GM19438 (cell line): ENCODE results near the gene AGPAT2.
A peak's percentile ranks its signal among the peaks of the same experiment; 100 is the strongest.

Experiments
- ATAC-seq: cut with Tn5 transposase; IDR thresholded peaks from one replicate; pipeline ENCODE4 v1.9.1; 2021; ENCODE audit warnings: low read depth; ENCODE audit not compliant: unreplicated experiment

Gene AGPAT2

DNA sequence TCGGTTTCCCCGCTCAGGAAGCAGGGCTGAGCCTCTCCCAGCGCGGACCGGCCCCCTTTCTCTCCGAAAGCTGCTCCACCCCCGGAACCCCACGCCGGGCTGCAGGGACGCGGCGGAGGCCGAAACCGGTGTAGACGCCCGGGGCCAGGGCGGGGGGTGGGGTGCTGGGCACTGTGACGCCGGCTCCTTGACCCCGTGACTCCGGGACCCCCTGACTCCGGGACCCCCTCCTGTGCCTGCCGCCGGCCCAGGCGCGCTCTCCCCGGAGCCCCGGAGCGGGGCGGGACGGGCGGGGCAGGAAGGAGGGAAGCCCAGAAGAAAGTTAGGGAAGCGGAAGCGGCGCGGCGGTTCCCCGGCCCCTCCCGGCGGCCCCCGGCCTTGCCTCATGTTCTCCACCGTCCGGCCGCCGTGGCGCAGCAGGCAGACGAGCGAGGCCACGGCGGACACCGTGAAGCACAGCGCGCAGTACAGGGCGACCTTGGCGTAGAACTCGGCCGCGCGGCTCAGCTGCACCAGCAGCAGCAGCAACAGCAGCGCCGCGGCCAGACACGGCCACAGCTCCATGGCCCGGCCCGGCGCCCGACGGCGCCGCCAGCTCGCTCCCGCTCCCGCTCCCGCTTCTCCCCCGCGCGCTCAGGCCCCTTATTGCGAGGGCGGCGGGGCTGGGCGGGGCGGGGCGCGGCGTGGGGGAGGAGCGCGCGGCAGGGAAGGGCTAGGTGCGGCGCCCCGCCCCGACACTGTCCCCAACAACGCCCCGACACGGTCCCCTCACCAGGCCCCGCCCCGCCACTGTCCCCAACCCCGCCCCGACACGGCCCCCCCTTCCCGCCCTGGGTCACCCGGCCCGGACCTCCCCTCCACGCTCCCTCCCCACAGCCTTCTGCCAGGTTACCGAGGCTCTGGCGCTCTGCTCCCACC lies at the start of gene AGPAT2:
Gene AGPAT2, minus strand, starts transcription at position 664 of the 918 bp plus-strand sequence. Its CDS starts 100 bp downstream, at position 564.
- ATAC-seq, result no peak

DNA sequence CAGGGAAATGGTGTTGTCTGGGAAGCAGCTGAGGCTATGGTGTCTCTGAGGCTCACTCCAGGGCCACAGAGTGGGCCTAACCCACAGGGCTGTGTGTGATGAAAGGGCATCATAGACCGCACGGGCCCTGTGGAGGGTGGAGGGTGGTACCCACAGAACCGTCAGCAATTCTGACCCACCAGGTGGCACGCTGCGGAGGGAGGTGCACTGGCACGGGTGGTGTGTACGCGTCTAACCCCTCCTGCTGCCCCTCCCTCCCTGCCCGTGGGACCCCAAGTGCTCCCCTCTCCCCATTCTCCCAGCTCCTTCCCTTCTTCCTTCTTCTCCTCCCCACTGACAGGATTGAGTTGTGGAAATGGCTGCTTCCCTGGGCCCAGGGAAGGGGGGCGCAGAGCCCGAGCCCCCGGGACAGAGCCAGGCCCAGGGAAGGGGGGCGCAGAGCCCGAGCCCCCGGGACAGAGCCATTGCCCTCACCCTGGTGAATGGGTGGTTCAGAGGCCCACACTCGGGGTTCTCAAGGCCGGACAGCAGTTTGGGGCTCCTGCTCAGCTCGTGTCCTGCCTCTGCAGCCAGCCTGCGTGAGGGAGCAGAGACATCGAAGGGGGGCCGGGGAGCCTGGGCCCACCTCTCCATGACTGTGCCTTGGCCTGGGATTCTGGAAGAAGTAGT lies 48.7 kb upstream of the AGPAT2 start:
- no peak for ATAC-seq

DNA sequence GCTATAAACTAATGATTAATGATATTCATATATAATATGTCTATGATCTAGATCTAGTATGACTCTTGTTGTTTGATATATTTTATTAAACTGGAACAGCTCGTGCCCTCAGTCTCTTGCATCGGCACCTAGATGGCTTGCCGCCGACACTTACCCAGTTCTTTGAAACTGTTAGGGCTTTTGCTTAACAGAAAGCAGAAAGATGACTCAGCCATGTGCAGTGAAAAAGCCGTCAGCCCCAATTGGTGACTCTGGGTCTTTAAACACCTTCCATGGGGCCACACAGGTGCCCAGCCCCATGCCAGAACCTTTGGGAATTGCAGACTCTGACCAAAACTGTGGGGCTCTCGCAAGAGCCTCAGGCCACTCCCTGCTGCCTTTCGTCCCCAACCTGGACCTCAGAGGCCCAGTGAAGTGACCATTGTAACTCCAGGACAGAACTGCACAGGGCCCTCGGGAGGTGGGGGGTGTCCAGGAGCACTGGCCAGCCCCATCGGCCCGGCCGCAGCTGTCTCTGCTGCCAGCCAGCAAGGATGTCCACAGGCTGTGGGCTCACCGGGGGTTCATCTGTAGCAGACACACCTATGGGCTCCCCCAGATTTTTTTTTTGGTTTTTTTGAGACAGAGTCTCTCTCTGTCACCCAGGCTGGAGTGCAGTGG lies 47.7 kb upstream of the AGPAT2 start:
- no peak for ATAC-seq

DNA sequence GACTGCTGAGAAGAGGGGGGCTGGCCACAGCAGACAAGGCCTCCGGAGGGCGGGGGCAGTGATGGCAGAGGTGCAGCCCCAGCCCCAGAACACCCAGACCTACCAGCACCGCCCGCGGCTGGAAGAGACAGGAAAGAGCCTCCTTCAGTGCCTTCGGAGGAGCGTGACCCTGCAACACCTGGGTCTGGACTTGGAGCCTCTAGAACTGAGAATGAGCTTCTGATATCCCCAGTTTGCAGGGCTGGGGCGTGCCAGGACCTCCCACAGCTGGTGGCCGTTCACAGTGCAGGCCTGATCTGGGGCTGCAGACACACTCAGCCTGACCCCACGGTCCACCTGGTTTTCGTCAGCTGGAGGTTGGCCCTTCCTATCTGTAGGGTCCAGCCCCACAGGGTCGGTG lies 46.4 kb upstream of the AGPAT2 start:
- no peak for ATAC-seq

DNA sequence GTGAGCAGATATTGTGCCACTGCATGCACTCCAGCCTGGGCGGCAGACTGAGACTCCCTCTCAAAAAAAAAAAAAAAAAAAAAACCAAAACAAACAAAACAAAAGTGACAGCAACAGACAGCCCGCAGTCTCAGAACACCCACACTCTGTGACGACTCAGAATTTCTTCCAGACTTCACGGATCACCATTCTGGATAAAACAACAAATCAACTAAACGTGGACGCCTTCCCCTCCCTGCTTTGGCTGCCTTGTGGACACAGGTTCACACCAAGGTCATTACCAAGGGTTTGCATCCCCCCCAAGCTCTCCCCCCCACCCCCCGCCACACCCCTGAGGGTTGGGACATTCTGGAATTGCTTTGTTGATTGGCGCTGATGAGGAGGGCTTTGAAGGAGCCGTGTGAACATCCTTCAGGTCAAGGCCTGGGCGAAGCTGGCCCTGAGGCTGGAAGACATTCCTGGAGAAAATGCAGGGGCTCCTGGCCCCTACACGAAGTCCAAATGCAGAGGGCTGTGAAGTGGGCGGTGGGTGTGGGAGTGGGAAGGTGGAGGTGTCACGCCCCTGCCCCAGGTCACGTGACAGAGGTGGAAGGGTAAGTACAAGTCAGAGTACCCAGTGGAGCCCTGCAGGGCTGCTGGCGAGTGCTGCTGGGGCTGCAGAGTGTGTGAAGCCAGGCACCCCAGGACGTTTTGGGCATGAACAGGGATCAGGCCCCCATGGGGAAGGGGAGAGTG lies 45.4 kb upstream of the AGPAT2 start:
- no peak for ATAC-seq

DNA sequence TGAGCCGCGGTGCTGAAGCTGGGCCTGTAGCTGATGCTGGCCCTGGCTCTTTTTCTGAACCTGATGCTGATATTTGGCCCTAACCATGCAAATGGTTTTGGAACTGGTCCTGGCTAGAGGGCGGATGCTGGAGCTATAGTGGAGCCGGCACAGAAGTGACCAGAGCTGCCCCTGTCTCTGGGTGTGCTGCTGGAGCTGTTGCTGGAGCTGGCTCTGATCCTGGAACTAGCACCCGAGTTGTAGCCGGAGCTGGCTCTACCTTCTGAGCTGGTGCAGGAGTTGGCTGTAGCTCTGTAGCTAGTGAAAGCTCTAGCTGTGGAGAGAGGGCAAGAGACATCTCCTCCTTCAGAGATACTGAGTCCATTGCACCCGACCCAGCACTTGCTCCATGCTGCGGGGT lies 42.7 kb upstream of the AGPAT2 start:
- no peak for ATAC-seq

DNA sequence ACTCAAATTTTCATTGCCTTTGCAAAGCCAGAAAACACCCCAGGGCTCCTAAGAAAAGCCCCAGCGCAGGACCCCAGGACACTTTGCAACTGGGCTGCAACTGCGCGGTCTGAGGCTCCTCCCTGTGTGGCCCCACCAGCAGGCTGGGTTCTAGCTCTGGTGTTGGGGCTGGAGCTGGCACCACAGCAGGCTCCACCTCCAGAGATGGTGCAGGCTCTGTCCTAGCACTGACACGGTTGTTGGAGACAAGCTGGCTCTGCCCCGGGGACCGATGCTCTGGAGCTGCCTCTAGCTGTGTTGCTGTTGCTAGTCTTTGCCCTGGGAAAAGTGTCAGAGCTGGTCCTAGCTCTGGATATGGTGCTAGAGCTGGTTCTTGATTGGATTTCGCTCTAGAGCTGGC lies 41.9 kb upstream of the AGPAT2 start:
- no peak for ATAC-seq

DNA sequence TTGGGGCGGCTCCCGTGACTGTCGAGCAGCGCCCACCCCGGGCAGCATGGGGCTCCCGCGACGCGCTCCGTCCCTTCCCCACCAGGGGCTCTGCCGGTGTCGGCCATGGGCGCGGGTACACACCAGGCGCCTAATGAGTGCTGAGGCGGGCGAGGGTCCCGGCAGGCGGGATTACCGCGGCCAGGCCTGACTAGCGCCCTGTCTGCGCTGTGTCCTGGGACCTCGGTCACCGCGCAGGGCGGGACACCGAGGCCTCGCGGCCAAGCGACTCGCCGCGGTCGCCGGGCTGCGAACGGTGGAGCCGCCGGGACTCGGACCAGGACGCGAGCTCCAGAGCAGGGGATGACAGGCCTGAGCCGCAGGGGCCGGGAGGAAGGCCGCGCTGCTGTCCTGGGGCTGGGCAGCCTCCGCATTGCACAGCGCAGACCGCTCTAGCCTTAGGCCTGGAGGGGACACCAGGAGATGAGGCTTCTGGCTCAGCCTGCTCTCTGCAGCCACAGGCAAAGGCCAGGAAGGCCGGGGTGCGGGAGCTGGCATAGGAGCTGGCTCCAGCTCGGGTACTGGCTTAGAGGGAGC lies 41.4 kb upstream of the AGPAT2 start:
- peak; percentile 31 for ATAC-seq

DNA sequence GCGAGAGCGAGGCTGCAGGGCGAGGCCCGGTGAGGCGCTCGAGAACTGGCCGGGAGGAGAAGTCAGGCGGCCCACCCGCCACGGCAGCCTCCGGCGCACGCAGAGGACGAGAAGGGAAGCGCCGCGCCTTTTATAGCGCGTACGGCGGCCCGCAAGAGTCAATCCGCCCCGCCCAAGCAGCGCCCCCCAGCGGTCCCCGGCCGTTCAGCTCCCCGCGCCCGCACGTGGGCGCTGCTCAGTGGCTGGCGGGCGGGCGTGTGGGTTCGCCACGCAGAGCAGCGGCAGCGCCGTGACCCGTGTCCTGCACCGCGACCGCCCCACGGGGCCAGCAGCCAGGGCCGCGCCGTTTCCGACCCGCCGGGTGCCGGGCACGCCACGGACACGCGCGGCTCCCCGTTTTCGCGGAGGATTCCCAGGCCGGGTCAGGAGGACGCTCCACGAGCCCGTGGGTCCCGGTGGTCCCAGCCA lies 40.9 kb upstream of the AGPAT2 start:
- peak; percentile 57 for ATAC-seq

DNA sequence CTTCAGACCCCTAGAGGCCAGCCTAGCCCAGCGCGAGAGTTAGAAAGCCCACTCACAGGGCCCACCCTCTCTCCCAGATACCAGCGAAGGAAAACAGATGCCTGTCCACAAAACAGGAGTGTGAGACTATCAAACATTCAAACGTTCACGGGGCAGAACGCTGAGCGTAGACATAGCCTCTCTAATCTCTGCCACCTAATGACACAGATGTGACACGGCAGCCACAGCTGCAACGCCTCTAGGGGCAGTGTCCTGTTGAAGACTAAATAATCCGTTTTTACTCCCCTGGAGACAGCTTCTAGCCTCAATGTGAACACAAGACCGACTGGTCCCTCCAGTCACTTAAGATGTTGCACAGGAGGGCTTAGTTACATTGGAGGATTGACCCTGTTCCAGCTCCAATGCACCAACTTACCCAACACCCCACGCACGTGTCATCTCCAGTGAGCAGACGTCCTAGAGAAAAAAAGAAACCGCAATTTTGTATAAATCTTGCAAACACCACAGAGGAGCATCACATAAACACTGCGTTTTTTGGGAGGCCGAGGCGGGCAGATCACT lies 39.5 kb upstream of the AGPAT2 start:
- ATAC-seq, result no peak

DNA sequence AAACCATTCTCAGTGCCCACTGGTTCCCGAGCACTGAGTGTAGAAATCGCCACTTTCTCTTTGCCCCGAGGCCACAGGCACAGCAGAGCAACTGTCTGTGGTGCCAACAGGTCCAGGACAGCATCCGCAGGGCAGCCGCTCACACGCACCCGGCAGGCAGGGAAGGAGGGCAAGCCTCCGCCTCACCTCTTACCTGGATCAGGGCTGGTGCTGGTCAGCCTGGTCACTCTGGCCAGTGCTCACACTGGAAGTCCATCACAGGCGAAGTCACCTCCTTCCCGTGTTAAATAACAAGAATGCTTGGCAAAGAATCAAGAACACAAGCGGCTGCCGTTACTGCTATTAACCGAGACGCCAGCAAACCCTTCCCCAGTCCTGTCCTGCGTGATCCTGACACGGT lies 38.9 kb upstream of the AGPAT2 start:
- no peak for ATAC-seq

DNA sequence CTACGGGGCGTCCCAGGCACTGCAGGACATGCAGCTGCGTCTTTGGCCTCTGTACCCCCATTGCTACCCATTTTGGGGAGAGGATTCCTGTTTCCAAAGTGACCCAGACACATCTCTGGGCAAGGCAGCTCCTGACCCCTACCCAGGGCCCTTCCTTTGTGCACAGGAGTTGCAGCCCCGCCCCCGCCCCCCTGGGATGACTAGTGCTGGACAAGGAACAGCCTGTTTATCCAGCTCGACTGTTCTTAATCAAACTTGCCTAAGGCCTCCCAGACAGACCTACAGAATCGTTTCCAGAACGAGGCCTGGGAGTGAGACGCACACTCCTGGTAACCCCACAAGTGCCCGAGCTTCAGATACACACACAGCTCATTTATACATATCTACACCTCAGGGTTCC lies 38.4 kb upstream of the AGPAT2 start:
- no peak for ATAC-seq

DNA sequence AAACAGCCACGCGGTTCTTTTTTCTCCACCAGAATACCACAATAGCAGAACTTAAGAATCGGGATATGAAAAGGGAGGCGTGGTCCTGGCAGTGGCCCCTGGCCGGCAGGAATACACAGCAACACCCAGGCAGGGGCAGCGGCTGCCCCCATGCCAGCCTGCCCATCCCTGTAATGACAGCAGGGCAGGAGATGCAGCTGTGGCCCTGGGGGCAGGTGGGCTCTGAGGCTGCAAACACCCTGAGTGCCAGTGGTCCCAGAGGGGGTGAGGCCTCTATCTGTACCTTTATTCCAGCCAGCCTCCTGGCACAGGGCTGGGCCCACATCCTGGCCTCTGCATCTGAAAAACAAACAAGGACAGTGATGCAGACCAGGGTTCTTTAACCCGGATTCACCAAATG lies 37.5 kb upstream of the AGPAT2 start:
- ATAC-seq, result no peak

DNA sequence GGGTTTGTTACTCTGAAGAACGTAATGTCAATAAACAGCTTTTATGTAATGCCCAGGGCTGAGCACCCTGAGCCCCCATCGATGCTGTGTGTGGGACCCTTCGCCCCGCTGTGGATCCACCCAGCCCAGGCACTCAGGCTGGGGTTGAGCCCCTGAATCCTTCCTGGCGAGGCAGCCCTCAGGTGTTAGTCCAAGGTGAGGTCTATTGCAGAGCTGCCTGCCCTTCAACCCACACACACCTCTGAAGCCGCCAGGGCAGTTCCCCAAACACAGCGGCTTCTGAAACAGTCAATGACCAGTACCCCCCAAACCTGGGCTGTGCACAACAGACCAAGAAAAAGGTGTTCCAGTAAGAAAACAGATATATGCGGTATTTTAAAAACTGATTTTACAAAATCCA lies 36.7 kb upstream of the AGPAT2 start:
- no peak for ATAC-seq

DNA sequence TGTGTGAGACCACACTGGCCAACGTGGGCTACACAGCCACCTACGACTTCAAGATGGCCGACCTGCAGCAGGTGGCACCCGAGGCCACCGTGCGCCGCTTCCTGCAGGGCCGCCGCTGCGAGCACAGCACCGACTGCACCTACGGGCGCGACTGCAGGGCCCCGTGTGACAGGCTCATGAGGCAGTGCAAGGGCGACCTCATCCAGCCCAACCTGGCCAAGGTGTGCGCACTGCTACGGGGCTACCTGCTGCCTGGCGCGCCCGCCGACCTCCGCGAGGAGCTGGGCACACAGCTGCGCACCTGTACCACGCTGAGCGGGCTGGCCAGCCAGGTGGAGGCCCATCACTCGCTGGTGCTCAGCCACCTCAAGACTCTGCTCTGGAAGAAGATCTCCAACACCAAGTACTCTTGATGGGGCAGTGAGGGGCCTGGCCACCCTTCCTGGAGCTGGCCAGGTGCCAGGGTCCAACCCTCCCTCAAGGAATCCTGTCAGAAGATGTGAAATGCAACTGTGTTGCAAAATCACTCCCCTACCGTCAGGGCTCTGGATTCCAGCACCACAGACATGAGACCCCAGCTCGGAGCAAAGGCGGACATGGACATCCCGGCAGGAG lies 36.2 kb upstream of the AGPAT2 start:
- no peak for ATAC-seq

DNA sequence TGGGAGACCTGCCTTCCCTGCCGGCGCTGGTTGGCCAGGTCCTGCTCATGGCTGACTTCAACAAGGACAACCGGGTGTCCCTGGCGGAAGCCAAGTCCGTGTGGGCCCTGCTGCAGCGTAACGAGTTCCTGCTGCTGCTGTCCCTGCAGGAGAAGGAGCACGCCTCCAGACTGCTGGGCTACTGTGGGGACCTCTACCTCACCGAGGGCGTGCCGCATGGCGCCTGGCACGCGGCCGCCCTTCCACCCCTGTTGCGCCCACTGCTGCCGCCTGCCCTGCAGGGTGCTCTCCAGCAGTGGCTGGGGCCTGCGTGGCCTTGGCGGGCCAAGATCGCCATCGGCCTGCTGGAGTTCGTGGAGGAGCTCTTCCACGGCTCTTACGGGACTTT lies 35.7 kb upstream of the AGPAT2 start:
- ATAC-seq, result no peak

DNA sequence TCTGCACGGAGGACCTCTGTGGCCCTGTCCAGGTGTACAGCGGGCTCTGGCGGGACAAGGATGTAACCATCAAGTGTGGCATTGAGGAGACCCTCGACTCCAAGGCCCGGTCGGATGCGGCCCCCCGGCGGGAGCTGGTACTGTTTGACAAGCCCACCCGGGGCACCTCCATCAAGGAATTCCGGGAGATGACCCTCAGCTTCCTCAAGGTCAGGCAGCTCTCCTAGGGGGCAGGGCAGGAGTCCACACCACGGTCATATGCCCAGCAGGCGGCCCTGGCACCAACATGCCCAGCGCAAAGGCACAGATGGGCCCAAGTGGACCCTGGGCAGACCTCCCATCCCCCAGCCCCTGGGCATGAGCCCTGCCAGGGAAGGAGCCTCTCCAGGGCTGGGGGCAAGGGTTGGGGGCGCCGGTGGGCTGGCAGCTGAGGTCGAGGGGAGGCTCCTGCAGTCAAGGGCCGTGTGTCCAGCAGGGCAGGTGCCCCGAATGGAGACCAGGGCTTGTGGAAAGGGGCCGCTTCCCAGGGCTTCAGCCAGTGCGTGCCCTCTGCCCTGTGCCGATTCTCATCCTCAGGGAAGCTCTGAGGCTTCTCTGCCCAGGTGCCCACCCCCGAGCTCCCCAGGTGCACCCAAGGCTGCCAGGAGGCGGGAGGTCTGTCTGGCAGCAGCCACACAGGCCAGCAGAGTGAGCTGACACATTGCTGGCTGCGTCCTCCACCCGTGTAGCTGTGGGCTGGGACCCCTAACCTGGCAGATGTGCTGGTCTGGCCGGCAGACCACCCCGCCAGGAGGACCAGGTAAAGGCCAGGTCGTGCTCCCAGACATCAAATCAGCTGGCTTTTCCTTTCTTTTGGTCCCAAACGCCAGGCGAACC lies 35.1 kb upstream of the AGPAT2 start:
- ATAC-seq, result no peak

DNA sequence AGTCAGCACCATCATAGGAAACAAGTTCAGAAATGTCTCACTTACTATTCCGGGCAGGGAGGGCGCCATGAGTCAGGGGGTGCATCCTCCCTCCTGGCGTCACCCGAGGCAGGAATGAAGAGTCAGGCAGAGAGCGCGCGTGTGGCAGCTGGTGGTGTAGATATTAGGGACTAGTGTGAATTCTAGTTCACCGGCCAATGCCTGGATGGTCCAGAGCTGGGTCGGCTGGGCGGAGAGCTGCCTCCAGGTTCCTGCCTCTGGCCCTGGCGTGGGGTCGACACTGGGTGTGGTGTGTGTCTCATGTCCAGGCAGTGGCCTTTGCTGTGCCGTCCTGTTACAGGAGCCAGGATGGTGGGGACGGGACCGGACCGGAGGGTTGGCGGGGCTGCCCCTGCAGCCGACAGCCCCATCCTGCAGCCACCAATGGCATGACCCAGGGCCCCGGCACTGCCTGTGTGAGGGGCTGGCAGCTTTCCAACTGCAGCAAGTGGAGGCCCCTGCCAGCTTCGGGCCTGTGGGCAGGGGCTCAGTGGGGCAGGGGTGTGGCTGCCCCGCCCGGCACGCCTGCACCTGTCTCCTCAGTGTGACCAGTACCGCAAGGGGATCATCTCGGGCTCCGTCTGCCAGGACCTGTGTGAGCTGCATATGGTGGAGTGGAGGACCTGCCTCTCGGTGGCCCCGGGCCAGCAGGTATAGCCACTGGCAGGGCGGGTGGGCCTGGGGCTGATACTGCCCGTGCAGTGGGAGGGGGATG lies 34.3 kb upstream of the AGPAT2 start:
- no peak for ATAC-seq
